NCI-H1930 (cell line): ENCODE measurements around the gene SSX7.
"Not testable (repeated sequence)": the region's sequence is repeated elsewhere in the genome, so short reads cannot be mapped to it uniquely, and the experiment has no call there.

ENCODE experiments used
- DNase-seq, 2 experiments: peaks; one replicate each; lab custom pipeline; 2025; lab: John Stamatoyannopoulos, UW

SSX7 gene, protein sequence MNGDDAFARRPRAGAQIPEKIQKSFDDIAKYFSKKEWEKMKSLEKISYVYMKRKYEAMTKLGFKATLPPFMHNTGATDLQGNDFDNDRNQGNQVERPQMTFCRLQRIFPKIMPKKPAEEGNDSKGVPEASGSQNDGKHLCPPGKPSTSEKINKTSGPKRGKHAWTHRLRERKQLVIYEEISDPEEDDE

DNA sequence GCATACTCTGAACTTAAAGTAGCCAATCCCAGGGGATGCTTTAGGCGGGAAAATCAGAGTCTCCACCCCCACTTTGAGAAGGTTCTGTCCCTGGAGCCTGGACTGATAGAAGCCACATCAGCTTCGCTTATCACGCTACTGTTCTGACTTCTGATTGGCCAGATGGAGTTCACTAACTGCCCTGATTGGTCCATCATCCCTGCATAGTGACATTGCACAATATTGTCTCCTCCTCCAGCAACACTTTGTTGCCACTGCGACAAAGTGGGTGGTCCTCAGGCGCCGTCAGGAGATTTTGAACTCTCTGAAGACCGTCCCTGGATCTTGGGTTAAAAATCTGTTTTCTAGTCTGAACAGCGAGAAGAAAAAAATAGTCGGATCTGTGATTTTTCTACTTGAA is at the start of gene SSX7:
Gene SSX7 (minus strand): TSS at position 101 of the 400 bp plus-strand sequence. CDS start 1,428 bp downstream, outside the sequence.
- DNase-seq, result not testable (repeated sequence)

DNA sequence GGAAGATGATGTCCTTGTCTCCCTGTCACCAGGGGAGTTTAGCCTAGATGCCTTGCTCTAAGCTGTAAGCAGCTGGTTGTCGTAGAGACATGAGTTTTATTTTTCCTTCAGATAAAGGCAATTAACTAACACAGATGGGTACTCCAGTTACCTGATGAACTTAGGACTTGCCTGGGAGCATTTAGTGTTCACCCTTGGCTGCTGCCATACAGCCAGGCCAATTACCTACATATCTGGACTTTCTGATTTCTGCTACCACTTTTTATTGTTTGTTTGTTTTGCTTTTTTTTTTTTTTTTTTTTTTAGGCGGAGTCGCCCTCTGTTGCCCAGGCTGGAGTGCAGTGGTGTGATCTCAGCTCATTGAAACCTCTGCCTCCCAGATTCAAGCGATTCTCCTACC is 37.3 kb upstream of the SSX7 start:
- DNase-seq, result not testable (repeated sequence)

DNA sequence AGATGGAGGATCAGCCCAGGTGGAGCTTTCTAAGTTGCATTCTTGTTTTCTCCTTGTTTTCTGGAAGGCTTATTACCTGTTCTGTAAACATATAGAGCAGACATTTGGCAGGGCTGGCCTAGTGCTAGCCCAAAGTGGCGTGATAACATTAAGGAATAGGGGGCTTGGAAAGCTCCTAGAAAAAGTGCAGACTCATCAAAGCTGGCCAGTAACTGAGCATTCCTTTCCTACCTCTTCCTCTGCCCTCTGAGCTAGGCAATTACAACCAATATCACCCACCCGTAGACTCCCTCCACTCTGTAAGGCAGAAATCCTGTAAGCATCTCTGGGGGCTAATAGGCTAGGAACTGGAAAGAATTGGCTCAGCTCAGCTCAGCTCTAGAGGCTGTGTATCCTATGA is 7.5 kb upstream of the SSX7 start:
- not testable (repeated sequence) for DNase-seq

DNA sequence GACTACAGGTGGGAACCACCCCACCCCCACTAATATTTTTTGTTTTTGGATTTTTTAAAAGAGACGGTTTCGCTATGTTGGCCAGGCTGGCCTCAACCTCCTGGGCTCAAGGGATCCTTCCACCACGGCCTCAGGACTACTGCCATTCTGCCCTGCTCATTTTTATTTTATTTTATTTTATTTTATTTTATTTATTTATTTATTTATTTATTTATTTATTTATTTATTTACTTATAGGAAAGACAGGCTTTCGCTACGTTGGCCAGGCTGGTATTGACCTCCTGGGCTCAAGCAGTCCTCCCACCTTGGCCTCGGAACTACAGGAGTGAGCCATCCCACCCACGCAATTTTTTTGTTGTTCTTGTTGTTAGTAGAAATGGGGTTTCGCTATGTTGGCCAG is 775 bp upstream of the SSX7 start:
- DNase-seq, result not testable (repeated sequence)

DNA sequence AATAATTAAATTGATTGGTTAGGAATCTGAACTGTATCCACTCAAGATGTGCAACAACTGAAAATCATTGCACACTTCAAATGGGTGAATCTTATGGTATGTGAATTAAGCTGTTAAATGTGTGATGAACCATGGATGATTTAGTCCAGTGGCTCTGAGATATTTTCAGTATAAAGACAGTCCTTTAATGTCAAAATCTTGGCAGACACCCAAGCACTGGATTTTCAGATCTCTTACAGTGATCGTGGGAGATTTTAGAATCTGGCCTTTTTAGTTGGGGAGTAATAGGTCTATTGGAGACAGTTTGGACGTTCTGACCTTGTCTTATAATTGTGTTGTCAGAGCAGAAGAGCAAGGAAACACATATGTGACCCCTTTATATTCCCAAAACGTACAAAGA is 4.0 kb downstream of the SSX7 start:
- not testable (repeated sequence) for DNase-seq

DNA sequence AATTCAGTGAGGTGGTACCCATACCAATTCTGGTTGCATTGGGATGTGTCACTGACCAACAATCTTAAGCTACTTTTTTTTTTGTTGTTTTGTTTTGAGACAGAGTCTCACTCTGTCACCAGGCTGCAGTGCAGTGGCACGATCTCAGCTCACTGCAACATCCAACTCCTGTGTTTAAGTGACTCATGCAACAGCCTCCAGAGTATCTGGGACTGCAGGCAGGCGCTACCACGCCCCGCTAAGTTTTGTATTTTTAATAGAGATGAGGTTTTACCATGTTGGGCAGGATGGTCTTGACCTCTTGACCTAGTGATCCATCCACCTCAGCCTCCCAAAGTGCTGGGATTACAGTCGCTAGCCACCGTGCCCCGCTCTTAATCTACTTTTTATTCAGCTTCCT is 5.7 kb downstream of the SSX7 start:
- DNase-seq, result not testable (repeated sequence)

DNA sequence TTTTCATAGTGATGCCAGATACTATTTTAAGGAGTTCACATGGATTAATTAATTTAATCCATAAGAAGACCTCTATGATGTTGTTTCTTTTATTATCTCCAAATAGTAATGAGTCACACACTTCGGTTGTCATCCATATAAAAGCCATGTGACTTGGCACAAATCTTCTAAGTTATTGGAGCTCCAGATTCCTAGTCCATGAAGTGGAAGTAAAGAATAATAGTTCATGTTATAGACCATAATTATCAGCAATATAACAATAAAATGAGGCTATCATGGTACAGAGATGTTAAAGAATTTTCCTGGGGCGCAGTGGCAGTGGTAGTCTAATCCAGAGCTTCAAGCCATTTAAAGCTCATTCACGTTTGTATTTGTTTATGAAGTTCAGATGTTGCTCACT is 26.2 kb downstream of the SSX7 start:
- DNase-seq, result not testable (repeated sequence)

DNA sequence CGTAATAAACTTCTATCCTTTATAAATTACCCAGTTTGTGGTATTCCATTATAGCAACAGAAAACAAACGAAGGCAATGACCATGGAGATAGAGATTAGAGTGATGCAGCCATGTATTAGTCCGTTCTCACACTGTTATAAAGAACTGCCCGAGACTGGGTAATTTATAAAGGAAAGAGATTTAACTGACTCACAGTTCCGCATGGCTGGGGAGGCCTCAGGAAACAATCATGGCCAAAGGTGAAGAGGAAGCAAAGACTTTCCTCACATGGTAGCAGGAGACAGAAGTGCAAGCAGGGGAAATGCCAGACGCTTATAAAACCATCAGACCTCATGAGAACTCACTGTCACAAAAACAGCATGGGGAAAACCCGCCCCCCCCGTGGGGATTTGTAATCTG is 34.0 kb downstream of the SSX7 start:
- not testable (repeated sequence) for DNase-seq

DNA sequence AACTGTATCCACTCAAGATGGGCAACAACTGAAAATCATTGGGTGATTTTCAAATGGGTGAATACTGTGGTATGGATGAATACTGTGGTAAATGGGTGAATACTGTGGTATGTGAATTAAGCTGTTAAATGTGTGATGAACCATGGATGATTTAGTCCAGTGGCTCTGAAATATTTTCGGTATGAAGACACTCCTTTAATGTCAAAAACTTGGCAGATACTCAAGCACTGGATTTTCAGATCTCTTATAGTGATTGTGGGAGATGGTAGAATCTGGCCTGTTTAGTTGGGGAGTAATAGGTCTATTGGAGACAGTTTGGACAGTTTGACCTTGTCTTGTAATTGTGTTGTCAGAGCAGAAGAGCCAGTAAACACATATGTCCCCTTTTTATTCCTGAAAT is 45.7 kb downstream of the SSX7 start:
- DNase-seq, result no peak

DNA sequence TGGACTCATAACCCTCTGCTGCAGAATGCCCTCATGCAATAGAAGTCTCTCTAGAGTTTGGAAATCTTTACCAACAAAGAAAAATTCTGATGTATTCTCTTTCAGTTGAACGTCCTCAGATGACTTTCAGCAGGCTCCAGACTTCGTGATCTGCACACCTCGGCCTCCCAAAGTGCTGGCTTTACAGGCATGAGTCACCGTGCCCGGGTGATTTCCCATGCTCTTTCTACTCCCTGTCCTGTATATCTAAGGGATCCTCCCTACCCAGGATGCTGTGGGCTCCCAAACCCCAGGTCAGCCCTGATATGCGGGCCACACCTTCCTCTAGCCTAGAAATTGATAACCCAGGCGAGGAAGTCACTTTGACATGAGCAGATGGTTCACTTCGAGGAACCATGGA is 51.5 kb downstream of the SSX7 start:
- DNase-seq, result not testable (repeated sequence)

DNA sequence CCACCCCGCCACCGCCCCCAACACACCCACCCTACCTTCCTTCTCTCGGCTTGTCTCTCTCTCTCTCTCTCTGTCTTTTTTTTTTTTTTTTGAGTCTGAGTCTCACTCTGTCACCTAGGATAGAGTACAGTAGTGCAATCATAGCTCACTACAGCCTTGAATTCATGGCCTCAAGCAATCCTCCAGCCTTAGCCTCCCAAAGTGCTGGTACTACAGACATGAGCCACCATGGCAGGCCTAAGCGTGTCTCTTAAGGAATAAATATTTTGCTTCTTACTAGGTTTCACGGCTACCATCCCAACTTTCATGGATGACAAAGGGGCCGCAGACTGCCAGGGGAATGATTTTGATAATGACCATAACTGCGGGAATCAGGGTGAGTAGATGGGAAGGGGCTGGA is 55.8 kb downstream of the SSX7 start:
- DNase-seq, result no peak

DNA sequence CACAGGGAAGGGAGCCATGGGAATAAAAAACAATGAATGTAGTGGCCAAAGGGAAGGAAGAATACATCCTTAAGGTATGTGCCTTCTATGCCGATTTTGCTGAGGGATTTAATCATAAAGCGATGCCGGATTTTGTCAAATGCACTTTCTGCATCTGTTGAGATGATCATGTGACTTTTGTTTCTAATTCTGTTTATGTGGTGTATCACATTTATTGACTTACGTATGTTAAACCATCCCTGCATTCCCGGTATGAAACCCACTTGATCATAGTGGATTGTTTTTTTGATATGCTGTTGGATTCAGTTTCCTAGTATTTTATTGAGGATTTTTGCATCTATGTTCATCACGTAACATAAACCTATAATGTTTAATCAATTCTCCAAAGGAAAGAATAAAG is 60.0 kb downstream of the SSX7 start:
- no peak for DNase-seq
